Hepatocyte (in vitro differentiated cells): ENCODE data around the gene TEX29.

Experiments
- CTCF ChIP-seq: fragments of 200-600 bp; sonication (generic); IDR thresholded peaks from 2 replicates; pipeline ENCODE4 v1.5.1; 2016; ENCODE audit warnings: antibody characterized with exemption, mild to moderate bottlenecking; ENCODE audit not compliant: poor library complexity
- EZH2 ChIP-seq: fragments of 200-600 bp; sonication (generic); IDR thresholded peaks from 2 replicates; pipeline ENCODE4 v1.6.1; 2016; ENCODE audit warnings: antibody characterized with exemption, mild to moderate bottlenecking, borderline replicate concordance

- TF ChIP-seq EZH2 (no peak), CTCF (no peak)
Measured at GRCh38 chr13:111383591-111384440, 63.4 kb downstream of the TEX29 start.
